ENCODE measurements around the gene BEX3.
A peak's percentile ranks its signal among the peaks of the same experiment; 100 is the strongest.
"Not testable (repeated sequence)": the region's sequence is repeated elsewhere in the genome, so short reads cannot be mapped to it uniquely, and the experiment has no call there.

BEX3 gene

DNA sequence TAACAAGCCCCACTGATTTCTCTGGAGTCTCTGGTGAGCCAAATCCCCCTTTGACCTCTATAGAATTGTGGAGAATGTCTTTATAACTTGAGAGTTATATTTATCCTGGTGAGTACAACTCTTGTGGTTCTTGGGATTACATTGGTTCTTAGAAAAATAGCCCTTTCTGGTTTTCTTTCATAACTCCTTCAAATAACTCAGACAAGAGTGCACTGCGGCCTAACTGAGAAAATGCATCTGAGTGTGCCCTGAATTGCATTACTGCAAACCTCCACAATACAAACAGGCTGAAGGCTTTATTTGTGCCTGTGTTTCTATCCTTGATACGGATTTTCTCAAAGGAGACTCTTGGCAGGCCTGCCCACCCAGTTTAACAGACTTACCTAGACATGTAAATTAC is 2.7 kb downstream of the BEX3 start:
- DNase-seq (ENCODE audit: insufficient read length, low spot score) (no peak), FAIRE-seq (no peak)

GRCh38 chrX:103382877-103383276 is 6.5 kb downstream of the BEX3 start:
- FAIRE-seq (no peak), DNase-seq (ENCODE audit: insufficient read length, low spot score) (no peak)

DNA sequence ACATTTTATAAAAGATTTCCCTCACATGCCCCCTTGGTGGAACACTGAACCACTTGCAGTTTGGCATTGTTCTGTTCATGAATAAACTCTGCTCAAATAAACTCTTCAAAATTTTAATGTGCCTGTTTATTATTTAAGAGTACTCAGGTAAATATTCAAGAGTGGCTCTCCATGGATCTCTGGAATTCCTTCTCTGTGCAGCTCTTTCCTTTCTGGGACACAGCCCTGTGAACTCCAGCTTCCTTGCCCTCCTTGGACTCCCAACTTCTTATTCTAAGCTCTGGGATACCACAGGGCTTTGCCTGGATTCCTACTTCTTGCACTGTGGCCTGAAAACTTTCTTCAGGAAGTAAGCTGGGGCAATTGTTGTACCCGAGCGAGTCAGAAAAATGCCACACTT is 8.3 kb downstream of the BEX3 start:
- DNase-seq (ENCODE audit: insufficient read length, low spot score), result no peak
- no peak for FAIRE-seq

DNA sequence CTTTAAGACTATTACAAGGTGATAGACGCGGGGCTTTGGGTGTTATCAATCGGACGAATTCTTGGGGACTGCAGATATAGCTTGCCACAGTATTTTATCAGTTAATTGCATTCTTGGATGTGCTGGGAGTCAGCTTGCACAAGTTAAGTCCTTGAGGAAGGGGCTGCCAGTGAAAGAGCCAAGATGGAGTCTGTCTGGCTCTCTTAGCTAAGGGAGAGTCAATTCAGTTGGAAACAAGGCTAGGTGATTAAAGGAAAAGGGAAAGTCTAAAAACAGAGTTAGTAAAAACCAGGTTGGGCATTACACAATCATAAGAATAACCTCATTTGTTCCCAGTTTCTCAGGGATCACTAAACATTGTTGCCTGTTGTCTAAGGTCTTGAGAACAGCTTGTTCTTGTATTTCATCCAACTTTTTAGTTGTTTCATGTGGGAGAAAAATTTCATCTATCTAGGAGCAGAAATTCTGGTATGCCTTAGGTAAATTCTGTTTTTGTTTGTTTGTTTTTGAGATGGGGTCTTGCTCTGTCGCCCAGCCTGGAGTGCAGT is 9.0 kb downstream of the BEX3 start:
- not testable (repeated sequence) for FAIRE-seq; DNase-seq (ENCODE audit: insufficient read length, low spot score)

- FAIRE-seq (no peak), DNase-seq (ENCODE audit: insufficient read length, low spot score) (no peak)
These were observed 10.0 kb downstream of the BEX3 start for GRCh38 chrX:103386332-103386731.

DNA sequence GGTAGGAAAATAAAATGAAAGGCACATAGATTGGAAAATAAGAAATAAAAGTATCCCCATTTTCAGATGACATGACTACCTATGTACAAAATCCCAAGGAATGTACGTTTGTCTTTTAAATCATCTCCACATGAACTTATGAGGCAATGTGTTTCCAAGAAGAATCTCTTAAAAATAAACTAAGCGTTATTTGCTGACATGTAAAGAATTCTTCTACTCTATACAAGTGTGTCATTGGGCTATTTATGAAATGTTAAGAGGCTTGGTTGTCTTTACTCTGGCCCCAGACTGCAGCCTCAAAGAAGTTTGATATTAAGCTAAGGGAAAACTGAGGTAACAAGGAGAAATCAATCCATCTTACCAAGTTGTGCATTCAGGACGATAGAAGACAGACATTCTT is 17.1 kb downstream of the BEX3 start:
- DNase-seq (ENCODE audit: insufficient read length, low spot score) (no peak), FAIRE-seq (no peak)

DNA sequence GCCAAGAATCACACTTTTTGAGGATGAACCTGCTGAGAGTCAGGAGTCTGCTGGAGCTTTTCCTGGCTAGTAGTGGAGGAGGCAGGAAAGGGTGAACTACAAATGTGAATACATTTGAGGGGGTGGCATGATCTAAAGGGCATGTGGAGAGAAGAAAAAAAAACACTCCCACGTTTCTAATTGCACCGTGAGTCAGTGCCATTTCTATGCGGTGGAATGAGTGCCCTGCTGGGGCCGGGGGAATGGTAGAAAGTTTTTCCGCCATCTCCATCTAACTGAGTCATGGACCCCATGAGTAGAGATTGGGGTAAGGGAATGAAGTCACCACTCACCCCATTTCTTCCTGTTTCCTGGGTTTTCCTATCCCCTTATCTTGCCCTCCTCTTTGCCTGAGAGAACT is 19.8 kb downstream of the BEX3 start:
- DNase-seq (ENCODE audit: insufficient read length, low spot score) (no peak), FAIRE-seq (no peak)

DNA sequence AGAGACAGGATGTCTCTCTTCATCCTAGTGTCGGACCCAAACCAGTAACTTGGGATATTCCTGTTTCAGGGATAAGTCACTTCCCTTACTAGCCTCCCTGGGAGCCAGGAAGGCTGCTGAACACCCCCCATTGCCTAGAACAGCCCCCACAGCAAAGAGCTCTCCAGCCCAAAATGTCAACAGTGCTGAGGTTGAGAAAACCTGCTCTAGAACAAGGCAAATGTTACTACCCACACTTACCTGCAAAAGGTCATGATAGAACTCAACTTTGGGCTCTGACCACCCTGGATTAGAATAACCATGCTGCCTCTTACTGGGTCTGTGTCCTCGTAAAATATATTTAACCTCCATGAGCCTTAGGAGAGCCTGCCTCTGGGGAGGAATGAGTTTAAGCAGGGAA is 20.3 kb downstream of the BEX3 start:
- FAIRE-seq (no peak), DNase-seq (ENCODE audit: insufficient read length, low spot score) (no peak)

DNA sequence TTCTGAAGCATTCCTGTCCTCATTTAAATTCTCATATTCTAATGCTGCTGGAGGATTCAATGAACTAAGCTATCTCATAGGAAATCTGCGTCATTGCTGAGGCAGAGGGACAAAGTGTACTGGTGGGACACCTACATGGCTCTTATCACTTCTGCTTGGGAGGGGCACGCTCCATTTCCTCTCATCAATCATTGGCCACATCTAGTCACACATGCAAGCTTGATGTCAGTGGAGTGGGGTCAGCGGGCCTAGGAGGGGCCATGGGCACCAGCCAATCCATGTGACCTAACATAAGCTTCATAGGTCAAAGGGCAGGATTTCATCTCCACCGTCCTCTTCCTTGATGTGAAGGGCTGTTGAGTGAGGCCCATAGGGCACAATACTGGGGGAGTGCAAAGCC is 21.4 kb downstream of the BEX3 start:
- FAIRE-seq (no peak), DNase-seq (ENCODE audit: insufficient read length, low spot score) (no peak)

DNA sequence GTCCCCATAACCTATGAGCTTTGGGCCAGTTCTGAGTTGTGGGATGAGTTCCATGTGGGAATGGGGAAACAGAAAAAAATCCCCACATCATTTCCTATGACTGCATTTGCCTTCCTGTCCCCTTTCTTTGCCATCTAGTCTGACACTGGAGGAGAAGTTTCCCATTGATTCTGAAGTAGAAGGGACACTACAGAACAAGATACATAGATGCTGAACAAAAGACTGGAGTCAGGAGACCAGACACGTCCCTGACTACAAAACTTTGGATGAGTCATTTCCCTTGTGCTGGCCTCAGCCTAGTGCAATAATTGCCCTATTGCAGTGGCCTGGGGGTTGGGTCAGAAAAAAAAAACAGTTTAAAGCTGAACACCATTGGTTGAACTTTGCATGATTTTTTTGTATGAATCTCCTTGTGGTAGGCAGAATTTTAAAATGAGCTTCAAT is 22.1 kb downstream of the BEX3 start:
- DNase-seq (ENCODE audit: insufficient read length, low spot score) (no peak), FAIRE-seq (no peak)

- no peak for DNase-seq (ENCODE audit: insufficient read length, low spot score)
- FAIRE-seq, result no peak
These were observed 23.4 kb downstream of the BEX3 start for GRCh38 chrX:103399744-103400143.

DNA sequence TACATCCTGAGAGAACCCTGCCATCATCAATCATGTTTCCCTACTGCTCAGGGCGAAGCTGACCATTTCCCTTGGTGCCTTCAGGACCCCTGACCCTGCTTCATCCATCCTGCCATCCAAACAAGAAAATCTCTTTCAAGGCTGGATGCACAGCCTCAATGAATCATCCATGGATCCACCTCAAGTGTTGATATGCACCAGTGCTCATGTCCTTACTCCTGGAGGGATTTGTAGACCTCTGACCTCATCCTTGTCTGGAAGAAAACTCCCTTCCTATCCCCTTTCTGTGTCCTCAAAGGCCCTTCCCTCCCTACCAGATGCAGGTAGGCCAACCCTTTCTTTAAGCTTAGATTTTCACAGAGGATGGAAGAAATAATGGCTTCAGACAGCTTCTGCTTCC is 24.6 kb downstream of the BEX3 start:
- FAIRE-seq (no peak), DNase-seq (ENCODE audit: insufficient read length, low spot score) (no peak)

- no peak for FAIRE-seq
- peak; percentile 34 for DNase-seq (ENCODE audit: insufficient read length, low spot score)
These were observed 28.1 kb downstream of the BEX3 start for GRCh38 chrX:103404231-103405008.

DNA sequence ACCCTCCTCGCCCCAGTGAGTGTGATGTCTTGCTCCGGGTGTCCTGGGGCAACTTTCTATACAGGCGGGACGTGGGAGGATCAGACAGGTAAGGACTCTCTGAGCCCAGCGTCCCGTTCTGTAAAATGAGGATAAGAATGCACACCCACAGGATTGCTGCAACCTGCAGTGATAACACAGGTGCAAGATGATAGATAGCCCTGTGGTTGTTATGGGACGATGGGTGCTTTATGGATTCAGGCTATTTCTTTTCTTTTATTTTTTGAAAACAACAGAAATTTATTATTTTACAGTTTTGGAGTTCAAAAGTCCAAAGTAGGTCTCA is 28.6 kb downstream of the BEX3 start:
- FAIRE-seq, result no peak
- no peak for DNase-seq (ENCODE audit: insufficient read length, low spot score)

DNA sequence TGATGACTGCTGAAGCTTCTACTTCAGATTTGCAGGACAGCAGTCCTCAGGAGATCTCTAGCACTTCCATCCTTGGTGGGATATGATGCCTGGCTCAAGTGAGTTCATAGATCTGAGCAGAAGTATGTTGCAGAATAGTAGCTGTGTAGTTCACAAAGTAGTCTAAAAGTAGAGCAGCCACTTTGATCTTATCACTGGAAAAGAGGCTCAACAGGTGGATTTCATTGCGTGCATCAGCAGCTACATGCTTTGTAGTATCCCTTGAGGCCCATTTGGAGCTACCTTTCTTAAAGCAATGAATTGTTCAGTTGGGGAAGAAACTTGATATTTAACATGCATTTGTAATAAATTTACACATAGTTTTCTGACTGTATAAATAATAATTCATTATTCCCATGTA is 29.9 kb downstream of the BEX3 start:
- DNase-seq (ENCODE audit: insufficient read length, low spot score) (no peak), FAIRE-seq (no peak)

GRCh38 chrX:103407776-103408175 is 31.4 kb downstream of the BEX3 start:
- FAIRE-seq (no peak), DNase-seq (ENCODE audit: insufficient read length, low spot score) (no peak)

DNA sequence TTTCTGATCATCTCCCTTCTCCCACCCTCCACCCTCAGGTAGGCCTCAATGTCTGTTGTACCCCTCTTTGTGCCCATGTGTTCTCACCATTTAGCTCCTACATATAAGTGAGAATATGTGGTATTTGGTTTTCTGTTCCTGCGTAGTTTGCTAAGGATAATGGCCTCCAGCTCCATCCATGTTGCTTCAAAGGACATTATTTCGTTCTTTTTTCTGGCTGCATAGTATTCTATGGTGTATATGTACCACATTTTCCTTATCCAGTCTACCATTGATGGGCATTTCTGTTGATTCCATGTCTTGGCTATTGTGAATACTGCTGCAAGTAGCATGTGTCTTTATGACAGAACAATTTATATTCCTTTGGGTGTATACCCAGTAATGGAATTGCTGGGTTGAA is 35.4 kb downstream of the BEX3 start:
- not testable (repeated sequence) for FAIRE-seq; DNase-seq (ENCODE audit: insufficient read length, low spot score)

DNA sequence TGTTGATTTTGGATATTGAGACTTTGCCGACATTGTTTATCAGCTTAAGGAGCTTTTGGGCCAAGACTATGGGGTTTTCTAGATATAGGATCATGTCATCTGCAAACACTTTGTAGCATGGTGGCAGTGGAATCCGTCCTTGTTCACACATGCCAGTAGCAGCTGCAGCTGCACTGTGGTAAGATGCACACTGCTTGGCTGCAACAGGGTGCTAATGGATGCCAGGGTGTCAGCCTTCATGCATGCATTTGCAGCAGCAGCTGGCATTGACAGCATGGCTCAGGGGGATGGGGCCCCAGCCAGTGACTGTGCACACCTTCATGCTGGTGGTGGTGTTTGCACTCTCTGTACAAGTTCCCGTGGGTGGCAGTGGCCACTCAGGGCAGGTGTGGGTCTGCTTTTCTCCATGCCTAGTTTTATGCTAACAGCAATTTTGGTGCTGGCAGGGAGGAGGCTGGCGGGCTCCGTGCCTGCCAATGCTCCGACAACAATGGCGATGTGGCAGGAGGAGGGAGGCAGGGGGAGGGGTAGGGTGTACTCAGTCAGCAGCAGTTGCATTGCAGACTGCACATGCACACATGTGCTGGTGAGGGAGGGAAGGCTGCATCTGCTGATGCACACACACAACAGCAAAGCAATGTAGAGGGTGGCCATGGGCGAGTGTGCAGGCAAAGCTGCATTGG is 37.5 kb downstream of the BEX3 start:
- DNase-seq (ENCODE audit: insufficient read length, low spot score), result no peak
- no peak for FAIRE-seq

GRCh38 chrX:103414561-103414960 is 38.2 kb downstream of the BEX3 start:
- DNase-seq (ENCODE audit: insufficient read length, low spot score) (no peak), FAIRE-seq (no peak)

DNA sequence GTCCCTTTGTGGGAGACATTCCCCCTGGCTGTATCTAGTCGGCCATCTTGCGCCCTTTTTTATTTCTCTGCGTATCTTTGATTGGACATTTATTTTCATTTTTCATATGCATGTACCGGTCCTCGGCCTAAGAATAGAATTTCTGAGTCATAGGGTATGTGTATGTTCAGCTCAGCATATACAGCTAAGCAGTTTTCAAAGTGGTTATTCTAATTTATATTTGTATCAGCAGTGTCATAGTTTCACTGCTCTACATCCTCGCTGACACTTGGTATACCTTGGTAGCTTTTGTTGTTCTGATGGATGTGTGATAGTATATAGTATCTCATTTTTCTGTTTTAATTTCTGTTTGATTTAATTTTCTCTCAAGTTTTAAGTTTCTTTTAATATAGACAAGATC is 38.7 kb downstream of the BEX3 start:
- no peak for DNase-seq (ENCODE audit: insufficient read length, low spot score)
- no peak for FAIRE-seq

GRCh38 chrX:103415528-103415927 is 39.2 kb downstream of the BEX3 start:
- no peak for DNase-seq (ENCODE audit: insufficient read length, low spot score)
- no peak for FAIRE-seq

GRCh38 chrX:103417370-103417769 is 41.0 kb downstream of the BEX3 start:
- FAIRE-seq, result no peak

More at GRCh38 chrX:103417370-103417769, 41.0 kb downstream of the BEX3 start:
- no peak for DNase-seq (ENCODE audit: insufficient read length, low spot score)

All from HTR-8/SVneo (cell line).